HG02884 (cell line): Measurements from ENCODE around the gene CES4A.
"Not testable (repeated sequence)": the region's sequence is repeated elsewhere in the genome, so short reads cannot be mapped to it uniquely, and the experiment has no call there.

Experiments used
- ATAC-seq: cut with Tn5 transposase; IDR thresholded peaks from one replicate; pipeline ENCODE4 v1.9.1; 2021; ENCODE audit warnings: mild to moderate bottlenecking, moderate library complexity; ENCODE audit not compliant: unreplicated experiment

CES4A gene

DNA sequence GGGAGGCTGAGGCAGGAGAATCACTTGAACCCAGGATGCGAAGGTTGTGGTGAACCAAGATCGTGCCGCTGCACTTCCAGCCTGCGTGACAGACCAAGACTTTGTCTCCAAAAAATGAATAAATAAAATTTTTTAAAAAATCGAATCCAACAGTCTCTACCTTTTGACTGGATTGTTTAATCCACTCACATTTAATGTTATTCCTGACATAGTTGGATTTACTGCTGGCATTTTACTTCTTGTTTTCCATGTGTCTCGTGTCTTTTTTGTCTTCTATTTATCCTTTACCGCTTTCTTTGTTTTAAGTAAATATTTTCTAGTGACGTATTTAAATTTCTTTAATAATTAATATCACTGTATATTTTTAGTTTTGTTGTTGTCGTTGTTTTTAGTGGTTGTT, 5.4 kb upstream of the CES4A start:
- ATAC-seq: no peak

- no peak for ATAC-seq
Observed at GRCh38 chr16:66984892-66985311, 3.5 kb upstream of the CES4A start.

DNA sequence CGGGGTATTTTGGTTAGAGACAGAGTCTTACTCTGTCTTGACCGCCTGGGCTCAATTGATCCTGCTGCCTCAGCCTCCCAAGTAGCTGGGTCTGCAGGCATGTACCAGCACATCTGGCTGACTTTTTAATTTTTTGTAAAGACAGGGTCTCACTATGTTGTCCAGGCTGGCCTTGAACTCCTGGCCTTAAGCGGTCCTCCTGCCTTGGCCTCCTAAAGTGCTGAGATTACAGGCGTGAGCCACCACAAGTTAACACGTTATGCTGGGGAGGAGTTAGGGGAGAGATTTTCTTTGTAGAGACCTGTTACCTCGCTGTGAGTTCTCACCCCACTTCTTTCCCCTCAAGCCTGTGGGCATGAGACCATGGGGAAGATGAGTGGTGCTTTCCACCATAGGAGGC, 1.8 kb upstream of the CES4A start:
- no peak for ATAC-seq

DNA sequence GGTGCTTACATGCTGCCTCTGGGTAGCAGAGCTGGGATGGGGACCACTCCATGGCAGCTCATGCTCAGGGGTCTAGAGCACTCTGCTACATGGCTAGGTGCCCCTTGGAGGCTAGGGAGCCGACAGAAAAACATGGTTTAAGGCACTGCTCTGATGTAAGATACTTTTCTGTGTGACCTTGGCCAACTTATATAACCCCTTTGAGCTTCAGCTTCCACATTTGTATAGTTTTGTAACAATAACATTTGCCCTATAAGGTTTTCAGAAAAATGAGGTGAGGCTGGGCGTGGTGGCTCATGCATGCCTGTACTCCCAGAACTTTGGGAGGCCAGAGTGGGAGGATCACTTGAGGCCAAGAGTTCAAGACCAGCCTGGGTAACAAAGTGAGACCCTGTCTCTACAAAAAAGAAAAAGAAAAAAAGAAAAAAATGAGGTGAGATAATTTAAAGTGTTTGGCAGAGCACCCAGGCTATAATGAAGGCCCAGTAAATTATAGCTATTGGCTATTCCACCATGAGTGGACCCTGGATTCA, 3.2 kb downstream of the CES4A start:
- ATAC-seq: no peak

DNA sequence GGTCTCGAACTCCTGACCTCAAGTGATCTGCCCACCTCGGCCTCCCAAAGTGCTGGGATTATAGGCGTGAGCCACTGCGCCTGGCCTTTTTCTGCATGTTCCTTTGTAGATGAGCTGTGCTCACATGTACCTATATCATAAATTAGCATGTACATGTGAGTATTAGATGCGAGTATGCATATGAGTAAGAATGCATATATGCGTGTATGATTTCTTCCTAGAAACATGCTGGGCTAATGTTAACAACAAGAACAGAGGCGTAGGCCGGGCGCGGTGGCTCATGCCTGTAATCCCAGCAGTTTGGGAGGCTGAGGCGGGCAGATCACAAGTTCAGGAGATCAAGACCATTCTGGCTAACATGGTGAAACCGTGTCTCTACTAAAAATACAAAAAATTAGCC, 5.2 kb downstream of the CES4A start:
- ATAC-seq: not testable (repeated sequence)

- ATAC-seq: no peak
Observed at GRCh38 chr16:66996324-66996982, 8.1 kb downstream of the CES4A start.

DNA sequence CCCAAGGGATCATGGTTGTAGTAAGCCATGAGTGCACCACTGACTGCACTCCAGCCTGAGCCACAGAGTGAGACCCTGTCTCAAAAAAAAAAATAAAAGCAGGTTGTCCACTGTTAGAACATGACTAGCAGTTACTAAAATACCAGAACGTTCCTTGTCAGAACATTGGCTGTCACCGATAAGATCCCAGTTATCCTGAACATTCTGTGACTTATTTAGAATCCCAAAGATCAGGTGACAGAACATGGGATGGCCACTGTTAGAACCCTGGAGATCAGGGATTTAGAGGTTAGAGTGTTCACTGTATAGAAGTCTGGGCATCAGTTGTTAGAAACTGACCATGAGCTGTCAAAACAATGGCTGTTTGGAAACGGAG, 8.6 kb downstream of the CES4A start:
- ATAC-seq: no peak

GRCh38 chr16:67000384-67001351, 12.3 kb downstream of the CES4A start:
- ATAC-seq: no peak

DNA sequence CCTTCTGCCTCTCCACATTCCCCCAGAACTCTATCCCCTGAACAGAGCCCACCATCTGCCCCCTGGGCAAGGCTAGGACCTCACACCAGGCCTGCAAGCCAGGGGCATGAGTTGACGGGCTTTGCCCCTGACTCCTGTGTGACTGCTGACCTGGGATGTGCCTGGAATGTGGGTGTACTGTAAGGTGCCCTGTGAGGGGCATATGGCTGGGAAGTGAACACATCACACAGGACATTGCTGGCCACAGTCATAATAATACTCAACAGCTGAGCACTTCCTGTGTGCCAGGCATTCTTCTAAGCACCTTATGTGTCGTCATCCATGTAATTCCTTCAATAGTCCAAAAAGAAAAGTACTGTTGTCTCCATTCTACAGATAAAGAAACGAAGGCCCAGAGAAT, 13.3 kb downstream of the CES4A start:
- no peak for ATAC-seq

DNA sequence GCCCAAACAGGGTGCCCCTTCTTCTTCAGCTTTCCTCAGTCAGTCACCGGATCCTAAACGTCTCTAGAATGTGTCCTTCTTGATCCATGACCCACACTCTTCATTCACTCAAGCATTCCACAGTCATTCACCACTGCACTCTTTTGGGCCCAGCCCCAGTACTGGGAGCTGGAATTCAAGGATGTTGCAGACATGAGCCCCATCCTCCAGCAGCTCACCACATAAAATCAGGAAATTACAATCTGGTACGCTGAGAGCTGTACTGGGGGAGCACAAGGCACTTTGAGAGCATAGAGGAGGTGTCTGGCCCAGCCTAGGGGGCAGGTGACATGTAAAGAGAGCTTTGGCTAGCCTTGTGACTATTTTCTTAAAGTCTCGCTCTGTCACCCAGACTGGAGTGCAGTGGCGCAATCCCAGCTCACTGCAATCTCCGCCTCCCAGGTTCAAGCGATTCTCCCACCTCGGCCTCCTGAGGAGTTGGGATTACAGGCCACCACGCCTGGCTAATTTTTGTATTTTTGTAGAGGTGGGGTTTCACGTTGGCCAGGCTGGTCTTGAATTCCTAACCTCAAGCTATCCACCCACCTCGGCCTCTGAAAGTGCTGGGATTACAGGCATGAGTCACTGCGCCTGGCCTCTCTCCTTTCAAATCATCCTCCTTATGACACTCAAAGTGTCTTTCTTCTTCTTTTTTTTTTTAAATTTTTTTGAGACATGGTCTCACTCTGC, 18.7 kb downstream of the CES4A start:
- ATAC-seq: no peak

- no peak for ATAC-seq
Observed at GRCh38 chr16:67009158-67009557, 20.8 kb downstream of the CES4A start.

DNA sequence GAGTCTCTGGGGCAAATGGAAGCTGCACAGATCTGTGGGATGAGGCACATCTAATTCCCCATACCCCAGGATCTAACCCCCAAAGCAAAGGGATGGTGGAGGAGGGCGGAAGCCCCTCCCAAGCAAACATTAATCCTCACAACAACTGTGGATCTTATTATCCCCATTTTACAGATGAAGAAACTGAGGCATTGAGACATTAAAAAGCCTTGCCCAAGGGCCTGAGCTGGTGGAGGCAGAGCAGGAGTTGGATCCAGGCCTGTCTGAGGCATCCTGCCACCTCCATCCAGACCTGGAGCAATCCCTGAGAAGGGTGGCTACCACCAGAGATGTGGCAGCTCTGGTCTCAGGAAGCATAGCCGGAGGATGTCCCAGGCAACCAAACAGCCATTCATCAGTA, 22.9 kb downstream of the CES4A start:
- no peak for ATAC-seq

- no peak for ATAC-seq
Observed at GRCh38 chr16:67013233-67013822, 24.9 kb downstream of the CES4A start.

GRCh38 chr16:67013823-67014633, 25.6 kb downstream of the CES4A start:
- no peak for ATAC-seq

DNA sequence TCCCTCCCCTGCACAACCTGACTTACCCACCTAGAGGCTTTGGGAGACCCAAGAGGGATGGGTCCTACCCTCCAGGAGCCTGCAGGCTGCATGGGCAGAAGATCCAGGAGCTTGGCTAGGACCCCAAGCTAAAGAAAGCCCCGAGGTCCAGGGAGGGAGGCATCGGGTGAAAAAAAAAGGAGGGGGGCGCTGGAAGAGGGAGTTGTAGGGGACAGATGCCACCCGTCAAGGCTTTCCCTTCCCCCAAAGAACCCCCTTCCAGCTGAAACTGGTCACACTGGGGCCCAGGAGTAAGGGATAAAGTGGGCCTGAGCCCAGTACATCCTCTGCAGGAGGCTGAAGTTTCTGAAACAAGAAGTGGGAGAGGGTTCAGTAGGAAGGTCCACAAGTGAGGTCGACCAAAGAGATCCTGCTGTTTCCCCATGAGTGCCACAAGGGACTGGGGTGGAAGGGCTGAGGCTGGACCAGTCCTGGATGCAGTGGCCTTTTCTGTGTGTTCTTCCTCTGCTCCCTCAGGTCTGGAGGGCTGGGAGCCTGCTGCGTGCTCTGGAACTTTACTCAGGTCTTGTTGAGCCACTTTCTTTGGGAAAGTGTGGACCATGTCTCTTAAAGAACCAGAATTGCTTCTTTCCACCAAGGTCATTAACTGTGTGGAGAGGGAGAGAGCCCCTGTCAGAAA, 26.4 kb downstream of the CES4A start:
- no peak for ATAC-seq

DNA sequence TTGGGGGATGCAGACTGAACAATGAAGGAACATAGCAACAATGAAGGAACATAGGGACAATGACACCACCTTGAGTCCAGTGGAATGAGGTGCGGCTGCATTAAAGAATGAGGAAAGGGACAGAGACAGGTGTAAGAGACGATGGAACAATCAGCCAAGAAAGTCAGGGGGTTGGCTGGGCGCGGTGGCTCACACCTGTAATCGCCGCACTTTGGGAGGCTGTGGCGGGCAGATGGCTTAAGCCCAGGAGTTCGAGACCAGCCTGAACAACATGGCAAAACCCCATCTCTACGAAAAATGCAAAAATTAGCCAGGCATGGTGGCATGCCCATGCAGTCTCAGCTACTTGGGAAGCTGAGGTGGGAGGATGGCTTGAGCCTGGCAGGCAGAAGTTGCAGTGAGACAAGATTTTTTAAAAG, 26.9 kb downstream of the CES4A start:
- ATAC-seq: no peak

DNA sequence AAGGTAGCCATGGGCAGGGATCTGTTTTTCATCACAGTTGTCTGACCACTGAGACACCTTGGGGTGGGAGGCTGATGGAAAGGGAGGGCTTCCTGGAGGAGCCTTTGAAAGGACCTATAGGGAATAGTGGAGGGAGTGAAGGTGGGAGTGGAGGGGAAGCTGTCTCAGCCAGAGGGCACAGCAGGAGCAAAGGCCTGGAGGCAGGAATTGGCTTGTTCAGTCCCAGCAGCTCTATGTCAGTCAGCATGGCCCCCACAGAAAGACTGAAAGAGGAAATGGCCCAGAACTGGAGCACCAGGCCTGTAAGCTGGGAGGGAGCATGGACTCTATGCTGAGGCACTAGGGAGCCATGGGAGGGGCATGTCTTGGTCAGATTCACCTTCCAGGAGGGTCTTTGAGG, 27.8 kb downstream of the CES4A start:
- ATAC-seq: no peak

- no peak for ATAC-seq
Observed at GRCh38 chr16:67016681-67017420, 28.5 kb downstream of the CES4A start.

GRCh38 chr16:67017421-67017750, 29.0 kb downstream of the CES4A start:
- no peak for ATAC-seq
